A172 (cell line): ENCODE measurements around the gene MFAP1. TPM values are rescaled to one million over a fixed set of nuclear protein-coding genes. Genes with fewer than 3 reads are reported as not detected.
A peak's percentile ranks its signal among the peaks of the same experiment; 100 is the strongest.

ENCODE experiments used
- DNase-seq: peaks from one replicate; pipeline ENCODE4 v3.0.0-alpha.2; 2015; ENCODE audit warnings: low spot score
- total RNA-seq: library from RNA; depleted of rRNA; stranded (reverse); fragments of >200 nt; shearing (Covaris generic); gene quantifications from 2 replicates; pipeline ENCODE4 v1.2.3, GENCODE V29; 2014; rRNA removed

MFAP1 gene
- total RNA-seq, 1 experiment from 2014 or later = 34.5 TPM

GRCh38 chr15:43776101-43776717 lies 48.3 kb downstream of the MFAP1 start:
- DNase-seq = no peak

GRCh38 chr15:43775411-43775965 lies 49.0 kb downstream of the MFAP1 start:
- peak; percentile 70 for DNase-seq

GRCh38 chr15:43774062-43774461 lies 50.4 kb downstream of the MFAP1 start:
- DNase-seq = no peak

GRCh38 chr15:43772624-43773023 lies 51.9 kb downstream of the MFAP1 start:
- no peak for DNase-seq

- DNase-seq = no peak
These were observed 52.7 kb downstream of the MFAP1 start for GRCh38 chr15:43771816-43772215.

- DNase-seq = peak; percentile 57
These were observed 54.8 kb downstream of the MFAP1 start for GRCh38 chr15:43769584-43770228.

- DNase-seq = no peak
These were observed 60.6 kb downstream of the MFAP1 start for GRCh38 chr15:43763819-43764446.

- DNase-seq = no peak
These were observed 61.7 kb downstream of the MFAP1 start for GRCh38 chr15:43762824-43763223.

Other genes starting within 250 kb of the MFAP1 start
- 5.5 and 11.8 TPM in 2 replicates for gene PPIP5K1, start 234.5 kb downstream of the MFAP1 start, total RNA-seq
- not detected in 2 replicates for gene CKMT1B, start 230.7 kb downstream of the MFAP1 start, total RNA-seq
- not detected in 2 replicates for gene STRC, start 205.9 kb downstream of the MFAP1 start, total RNA-seq
- 0.47 and 0.60 TPM in 2 replicates for gene CATSPER2, start 175.8 kb downstream of the MFAP1 start, total RNA-seq
- not detected in 2 replicates for gene CKMT1A, start 130.8 kb downstream of the MFAP1 start, total RNA-seq
- 187 and 217 TPM in 2 replicates for gene PDIA3, start 78.3 kb downstream of the MFAP1 start, total RNA-seq
- gene ELL3, start 47.7 kb downstream of the MFAP1 start, total RNA-seq = 3.6 and 6.1 TPM in 2 replicates
- 361 and 697 TPM in 2 replicates for gene SERF2, start 32.4 kb downstream of the MFAP1 start, total RNA-seq
- gene SERINC4, start 24.5 kb downstream of the MFAP1 start, total RNA-seq = not detected in 2 replicates
- gene HYPK, start 24.1 kb downstream of the MFAP1 start, total RNA-seq = 11.4 and 24.3 TPM in 2 replicates
- gene WDR76, start 2.3 kb upstream of the MFAP1 start, total RNA-seq = 36.0 and 51.1 TPM in 2 replicates